HG03558 (cell line): ENCODE data around the gene DAPK1.

Experiments used
- ATAC-seq: cut with Tn5 transposase; IDR thresholded peaks from one replicate; pipeline ENCODE4 v1.9.1; 2021; ENCODE audit warnings: moderate number of reproducible peaks; ENCODE audit not compliant: unreplicated experiment; ENCODE audit errors: extremely low read depth

The DAPK1 gene

DNA sequence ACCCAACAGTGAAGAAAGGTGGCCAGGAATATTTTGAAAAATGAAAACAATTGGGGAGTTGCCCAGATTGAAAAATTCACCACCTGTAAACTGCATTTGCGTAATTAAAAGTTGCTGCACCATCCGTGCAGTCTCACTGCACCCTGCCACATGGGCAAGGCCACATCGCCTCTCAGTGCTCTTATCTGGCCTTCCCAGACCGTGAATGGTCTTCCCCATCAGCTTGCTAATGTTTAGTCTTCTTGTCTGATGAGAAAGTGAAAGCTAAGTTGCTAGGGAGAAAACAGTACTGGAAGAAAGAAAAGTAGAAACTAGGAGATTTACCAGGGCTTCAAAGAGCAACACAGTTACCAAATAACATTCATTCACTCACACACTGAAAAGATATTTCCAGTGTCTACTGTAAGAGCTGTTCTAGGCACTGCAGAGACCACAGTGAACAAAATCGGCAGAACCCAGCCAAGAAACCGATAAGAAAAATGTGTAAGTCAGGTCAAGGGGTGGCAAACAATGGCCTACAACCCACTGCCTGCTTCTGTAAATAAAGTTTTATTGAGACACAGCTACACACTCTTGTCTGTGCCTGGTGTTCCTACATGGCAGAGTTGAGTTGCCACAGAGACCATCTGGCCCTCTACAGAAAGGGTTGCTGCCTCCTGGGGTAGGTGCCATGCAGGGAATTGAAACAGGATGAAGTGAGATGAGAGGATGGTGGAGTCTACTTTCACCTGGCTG, 177.1 kb downstream of the DAPK1 start:
- ATAC-seq: no peak

DNA sequence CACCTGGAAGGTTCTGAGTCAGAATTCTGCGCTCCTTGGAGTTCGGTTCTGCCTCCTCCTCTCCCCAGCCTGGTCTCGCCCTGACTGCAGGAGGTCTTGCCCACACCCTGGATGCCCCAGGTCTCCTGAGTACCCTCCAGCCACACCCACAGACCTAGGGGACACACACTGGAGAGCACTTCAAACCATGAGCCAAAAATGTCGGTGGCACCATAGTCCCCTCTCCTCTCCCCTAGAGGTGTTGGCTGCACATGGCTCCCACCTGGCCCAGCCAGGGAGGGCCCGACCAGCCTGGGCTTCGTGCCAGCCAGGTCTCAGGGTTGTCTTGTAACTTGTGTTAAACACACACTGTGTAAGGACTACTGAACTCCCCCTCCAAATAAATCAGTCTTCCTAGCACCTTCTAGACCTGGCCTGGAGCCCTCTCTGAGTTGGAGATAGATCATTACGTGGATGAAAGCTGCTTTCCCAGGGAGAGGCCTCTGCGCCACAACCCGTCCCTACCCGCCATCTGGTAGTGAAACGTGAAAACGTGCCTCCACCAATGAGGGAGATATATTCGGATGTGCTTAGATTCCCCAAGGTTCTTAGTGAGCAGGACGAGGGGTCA, 178.3 kb downstream of the DAPK1 start:
- ATAC-seq: no peak

DNA sequence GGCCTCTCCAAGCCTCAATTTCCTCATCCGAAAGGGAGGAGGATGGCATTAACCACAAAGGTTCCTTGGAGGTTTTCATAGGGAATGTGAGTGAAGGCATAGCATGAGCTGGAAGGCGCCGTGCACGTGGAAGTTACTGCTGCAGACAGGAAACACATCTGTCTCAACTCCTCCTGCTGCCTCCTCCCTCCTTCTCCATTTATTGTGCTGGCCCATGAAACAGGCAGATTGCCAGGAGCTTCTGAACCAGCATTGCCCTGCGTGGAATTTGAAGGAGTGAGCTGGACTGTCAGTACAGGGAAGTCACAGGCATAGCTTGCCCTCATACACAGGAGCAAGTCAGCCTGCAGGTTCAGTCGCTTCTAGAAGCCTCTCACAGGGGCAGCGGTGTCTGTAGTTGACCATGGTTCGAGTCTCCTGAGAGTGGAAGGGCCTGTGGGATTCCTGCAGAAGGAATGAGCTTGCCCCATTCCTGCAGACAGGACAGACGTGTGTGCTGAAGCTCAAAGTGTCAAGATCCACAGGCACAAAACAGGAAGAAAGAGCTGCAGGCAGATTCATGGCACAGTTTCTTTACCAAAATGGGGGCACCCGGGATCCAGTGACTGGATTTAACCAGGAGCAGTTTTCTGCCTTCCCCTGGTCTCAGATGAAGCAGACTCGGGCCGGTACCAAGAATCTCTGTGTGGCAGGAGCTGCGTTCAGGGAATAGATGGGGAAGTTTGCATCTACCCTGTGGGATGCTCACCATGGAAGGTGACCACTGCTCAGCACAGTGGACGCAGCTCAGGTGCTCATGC, 179.5 kb downstream of the DAPK1 start:
- no peak for ATAC-seq

DNA sequence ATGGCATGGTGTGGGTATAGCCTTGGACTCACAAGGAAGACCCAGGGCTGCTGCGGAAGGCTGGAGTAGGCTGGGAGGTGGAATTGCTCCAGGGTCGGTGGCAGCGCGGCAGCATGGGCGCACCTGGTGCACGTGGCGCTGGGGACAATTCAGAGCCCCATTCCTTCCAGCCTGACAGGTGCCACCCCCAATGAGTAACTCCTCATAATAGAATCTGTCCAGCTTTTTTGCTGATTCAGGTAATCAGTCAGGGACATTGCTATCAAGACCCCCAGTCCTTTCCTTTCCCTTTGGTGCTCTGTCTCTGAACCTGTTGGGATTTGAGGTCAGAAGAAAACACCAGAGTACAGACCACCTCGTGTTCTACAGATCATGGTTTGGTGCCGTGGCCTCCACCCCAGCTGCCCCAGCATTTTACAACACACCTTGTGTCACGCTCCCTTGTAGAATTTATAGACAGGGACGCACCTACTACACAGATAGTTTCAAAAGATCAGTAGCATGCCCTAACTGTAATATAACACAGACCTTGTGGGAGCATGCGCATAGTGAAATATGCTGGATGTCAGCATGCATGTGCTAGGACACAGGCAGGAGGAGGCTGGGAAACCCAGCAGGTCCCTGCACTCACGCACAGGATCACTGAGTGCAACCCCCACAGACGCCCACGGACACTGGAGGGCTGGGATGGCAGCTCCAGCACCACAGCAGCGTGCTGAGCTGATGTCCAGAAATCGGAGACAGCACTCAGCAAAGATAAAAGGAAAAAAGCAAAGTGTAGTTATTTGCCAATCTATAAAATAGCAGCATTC, 180.3 kb downstream of the DAPK1 start:
- no peak for ATAC-seq

DNA sequence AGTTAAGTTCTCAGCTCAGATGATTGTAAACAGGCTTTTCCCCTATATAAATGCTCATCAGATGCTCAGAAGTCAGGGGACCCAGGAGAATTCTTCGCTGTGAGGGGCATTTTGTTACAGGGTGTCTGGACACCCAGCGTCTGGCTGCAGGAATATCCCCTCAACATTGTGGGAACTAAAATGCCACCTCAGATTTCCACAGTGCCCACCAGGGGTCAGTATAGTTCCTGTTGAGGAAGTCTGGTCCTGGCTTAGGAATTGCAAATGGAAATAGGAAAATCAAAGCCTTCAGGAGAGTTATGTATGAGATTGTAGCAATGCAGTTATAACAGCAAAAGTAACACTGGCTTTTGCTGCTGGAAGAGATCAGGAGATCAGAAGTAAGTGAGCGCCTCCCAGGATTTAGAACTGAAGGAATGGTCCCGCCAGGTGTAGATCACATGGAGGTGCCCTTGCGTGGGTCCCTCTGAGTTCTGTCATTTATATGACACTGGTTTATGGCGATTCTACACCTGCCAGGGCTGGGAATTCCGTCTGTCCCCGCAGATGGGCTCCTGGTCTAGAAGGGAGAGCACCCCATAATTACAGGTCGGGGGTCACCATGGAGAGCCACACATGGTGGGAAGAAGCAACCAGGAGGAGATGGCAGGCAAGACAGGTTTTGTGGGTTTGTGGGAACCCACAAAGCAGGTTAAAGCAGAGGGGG, 181.1 kb downstream of the DAPK1 start:
- ATAC-seq: no peak

DNA sequence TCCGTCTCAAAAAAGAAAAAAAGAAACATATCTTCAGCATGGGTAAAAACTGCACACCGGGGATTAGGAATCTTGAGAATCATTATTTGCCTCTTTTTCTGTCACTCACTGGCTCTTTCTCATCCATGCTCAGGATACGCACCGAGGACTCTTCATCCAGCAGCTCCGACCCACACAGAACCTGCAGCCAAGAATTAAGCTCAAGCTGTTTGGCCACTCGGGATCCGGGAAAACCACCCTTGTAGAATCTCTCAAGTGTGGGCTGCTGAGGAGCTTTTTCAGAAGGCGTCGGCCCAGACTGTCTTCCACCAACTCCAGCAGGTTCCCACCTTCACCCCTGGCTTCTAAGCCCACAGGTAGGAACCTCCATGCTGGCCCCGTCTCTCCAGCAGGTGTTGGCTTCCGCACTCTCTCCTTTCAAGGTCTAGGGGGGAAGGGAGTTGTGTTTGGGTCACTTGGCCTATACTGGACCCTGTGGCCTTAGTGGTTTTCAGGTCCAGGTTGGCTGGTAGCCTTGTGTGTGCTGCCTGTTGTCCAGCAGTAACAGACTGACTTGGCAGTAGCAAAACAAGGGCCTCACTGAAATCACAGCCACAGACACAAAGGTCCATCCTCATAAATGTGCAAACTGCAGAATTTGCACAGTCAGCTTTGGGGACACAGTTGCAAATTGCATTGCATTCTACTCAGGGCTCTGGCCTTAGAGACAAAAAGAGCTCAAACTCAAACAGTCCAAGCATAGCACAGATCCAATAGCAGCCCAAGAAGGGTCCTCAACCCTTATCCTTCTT, 183.8 kb downstream of the DAPK1 start:
- no peak for ATAC-seq

DNA sequence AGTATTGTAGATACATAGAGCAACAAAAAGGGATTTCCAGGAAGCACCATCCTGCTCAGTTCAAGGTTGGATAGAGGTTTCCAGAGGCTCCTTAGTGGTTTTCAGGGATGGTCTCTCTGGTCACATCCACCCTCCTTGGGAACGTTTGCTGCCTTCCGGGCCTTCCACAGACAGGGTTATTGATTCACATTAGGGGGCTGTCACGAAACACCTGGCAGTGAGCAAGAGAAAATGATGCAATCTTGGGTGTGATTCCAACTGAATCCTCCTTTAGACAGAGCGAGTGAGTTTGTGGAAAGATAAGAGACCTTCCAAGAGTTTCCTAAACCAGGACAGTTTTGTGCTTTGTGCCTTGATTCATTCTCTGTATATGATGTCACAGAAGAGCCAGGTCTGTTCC, 184.4 kb downstream of the DAPK1 start:
- no peak for ATAC-seq

DNA sequence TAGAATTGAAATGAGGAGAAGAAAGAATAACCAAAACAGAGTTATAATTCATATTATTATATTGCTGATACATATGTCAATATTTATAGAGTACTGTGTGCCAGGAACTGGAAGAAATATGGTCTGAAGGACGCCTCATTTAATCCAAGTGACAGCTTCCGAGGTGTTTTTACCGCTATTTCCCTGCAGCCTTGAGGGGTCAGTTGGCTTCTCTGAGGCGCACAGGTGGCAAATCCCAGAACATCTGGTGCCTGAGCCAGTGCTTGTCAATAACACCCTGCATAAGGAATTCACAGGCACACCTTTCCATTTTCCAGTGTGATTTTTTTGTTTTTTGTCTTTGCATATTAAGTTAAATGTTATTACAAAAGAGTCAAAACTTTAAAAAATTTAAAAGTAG, 185.0 kb downstream of the DAPK1 start:
- ATAC-seq: no peak

DNA sequence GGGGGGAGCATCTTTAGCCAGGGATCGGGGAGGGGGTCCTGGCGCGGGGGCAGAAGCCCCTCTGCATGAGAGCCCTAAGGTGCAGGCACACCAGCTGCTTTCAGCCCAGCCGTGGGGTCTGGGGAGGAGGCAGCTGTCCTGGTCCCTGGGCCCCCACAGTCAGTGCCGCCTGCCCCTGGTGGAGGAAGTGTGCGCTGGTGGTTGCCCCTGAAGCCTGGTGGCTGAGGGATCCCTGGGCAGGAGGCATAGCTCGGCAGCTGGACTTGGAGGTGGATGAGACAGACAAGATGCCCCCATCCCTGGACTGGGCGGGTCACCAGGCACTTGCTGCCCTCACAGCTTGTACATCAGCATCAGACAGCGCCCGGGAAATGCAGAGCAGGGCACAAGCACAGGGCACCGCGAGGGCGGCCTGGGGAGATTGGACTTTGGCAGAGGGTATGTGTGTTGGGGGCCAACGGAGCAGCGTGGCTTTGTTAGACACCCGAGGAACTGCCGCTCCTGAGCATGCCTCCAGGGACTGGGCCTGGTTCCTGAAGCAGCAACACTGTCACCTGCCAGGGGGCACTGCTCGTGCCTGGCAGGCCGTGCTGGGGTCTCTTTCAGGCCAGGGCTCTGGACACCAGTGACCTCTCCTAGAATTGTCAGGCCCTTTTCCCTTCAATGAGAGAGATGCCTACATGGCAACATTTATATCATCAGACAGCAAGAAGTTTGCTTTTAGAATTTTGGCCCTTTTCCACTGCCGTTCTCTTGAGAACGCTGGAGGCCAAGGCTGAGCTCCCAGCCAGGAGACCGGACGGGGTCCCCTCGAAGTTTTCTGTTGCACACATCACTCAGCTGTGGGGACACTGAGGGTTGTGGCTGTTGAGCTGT, 186.3 kb downstream of the DAPK1 start:
- ATAC-seq: no peak

DNA sequence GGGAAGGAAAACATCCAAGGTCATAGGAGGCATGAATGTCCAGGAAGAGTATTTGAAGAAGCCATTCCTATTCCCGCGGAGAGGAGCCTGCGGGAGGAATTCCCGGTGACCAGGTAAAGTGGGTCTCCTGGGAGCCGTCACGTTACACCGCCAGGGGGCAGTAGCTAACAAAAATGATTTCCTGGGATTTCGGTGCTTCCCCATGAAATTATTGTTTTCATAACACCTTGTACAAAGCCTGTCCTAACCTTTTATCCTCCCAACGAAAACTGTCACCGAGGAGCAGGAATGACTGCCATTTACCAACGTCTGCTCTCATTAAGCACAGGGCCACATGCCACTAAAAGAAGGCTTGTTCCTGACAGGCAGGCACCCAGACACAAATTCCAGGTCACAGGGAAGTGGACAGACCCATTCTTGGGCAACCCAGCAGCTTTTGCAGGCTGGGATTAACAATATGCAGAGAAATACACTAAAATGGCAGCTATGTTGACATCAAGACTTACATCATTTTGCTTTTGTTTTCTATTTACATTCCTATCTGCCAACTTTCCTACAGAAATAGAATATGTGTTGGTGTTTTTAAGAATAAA, 187.1 kb downstream of the DAPK1 start:
- no peak for ATAC-seq

DNA sequence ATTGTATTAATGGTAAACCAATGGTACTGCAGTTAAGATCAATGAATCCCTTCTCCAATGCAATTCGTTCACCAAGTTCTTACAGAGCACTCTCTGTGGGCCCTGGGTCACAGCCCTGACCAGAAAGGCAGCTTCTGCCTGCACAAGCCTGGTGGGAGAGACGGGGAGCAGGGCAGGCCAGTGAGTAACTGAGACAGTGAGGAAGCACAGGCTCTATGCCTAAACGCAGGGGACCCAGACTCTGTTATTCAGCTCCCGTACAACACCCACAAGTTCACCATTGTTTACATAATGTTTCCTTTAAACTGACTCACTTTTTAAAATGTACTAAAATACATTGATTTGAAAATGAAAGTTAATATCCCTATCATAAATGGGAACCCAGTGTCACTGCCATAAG, 187.8 kb downstream of the DAPK1 start:
- no peak for ATAC-seq

DNA sequence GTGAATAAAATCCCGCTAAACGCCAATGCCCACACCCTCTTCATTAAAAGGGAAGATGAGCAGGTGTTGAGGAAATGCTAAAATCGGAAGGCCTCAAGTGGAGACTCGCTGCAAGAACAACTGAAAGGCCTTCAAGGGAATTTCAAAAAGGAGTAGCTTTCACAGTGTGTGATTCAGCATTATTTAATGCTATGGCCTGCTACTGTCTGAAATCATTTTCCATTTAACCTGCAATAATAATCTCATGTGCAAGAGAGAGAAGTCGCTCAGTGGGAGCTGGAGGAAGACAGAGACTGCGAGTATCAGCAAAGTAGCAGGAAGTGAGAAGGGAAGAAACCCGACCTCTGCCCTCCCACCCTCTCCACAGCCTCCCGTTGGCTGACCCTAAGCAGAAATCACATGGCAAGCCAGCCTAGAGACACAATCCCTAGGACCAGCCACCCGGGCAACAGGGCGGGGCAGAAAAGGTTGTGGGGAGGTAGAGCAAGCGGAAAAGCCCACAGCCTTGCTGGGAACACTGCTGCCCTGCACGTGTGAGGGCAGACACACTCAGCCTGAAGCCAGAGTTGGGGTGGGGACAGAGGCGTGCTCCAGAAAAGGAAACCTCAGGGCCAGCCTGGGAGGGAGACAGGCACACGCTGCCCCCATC, 188.3 kb downstream of the DAPK1 start:
- no peak for ATAC-seq

DNA sequence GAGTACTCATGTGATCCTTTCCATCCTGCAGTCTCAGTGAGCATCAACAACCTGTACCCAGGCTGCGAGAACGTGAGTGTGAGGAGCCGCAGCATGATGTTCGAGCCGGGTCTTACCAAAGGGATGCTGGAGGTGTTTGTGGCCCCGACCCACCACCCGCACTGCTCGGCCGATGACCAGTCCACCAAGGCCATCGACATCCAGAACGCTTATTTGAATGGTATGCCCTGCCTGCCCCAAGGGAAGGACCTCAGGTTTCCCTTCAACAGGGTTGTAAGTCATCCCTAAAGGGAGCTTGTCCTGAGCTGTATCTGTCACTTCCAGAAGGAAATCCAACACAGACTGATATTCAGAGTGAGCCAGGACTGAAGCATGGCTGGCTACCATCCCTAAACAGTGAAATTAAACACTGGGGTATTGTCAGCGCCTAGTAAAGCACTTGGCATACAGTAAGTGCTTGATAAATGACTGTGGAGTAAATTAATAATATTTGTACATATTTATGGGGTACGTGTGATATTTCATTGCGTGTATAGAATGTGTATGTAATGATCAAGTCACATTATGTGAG, 188.9 kb downstream of the DAPK1 start:
- ATAC-seq: no peak

DNA sequence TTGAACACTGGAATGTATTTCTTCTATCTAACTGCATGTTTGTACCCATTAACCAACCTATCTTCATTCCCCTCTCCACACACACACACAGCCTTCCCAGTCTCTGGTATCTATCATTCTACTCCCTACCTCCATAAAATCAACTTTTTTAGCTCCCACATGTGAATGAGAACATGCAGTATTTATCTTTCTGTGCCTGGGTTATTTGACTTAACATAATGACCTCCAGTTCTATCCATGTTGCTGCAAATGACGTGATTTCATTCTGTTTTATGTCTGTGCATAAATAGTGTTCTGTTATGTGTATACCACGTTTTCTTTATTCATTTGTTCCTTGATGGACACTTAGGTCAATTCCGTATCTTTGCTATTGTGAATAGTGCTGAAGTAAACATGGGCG, 189.5 kb downstream of the DAPK1 start:
- ATAC-seq: no peak

DNA sequence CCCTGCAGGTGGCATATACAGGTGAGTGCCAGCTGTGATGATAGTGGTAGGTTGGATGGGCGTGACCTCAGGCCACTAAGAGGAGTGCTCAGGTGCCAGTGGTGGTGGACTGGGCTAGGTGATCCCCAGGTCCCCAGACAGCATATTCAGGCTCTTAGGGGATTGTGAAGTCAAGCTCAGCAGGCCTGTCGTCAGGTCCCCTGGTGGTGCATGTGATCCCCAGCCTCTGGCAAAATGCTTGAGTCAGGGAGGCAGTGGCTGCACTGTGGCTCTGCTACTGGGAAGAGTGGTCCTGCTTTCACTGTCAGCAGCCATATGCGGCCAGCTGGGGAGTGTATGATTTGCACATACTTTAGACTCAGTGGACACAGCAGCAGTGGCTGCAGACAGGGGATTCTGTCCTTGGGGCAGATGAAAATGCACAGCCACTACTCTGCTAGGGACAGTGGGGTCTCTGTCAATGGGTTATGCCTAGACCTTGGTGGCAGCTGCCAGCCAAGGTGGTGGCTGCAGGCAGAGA, 196.6 kb downstream of the DAPK1 start:
- ATAC-seq: no peak

DNA sequence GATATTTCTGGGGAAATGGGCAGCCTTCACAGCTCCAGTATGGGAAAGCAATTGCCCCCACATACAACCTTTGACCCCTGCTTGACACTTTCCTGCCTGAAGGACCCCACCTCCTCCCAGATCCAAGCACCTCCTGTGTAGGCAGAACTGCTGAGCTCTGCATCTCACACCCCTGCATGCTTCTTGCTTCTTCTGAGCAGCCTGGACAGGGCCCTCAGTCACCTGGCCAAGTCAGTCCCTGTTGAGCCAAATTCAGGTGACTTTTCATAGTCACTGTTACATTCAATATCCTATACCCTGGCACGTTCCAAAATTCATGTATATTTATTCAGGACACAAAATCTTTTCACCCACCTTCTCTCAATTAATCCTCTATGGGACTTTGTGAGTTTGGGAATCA, 197.9 kb downstream of the DAPK1 start:
- no peak for ATAC-seq

DNA sequence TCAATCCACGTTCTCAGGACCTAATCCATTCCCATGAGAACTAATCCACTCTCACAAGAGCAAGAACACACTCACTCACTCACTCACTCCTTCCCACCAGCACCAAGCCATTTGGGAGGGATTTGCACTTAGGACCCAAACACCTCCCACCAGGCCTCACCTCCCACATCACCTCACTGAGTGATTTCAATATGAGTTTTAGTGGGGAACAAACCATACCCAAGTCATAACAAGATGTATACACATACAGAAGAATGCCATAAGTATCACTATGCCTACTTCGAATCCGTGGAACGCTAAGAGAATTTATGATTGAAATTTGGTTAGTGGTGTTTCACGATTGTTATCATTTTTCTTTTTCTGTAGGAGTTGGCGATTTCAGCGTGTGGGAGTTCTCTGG, 199.0 kb downstream of the DAPK1 start:
- ATAC-seq: no peak
